Umbilical cord (tissue), 1 donor: ENCODE data around the gene TMED3. TPM values are rescaled to one million over a fixed set of nuclear protein-coding genes. Genes with fewer than 3 reads are reported as not detected.

Experiments used
- total RNA-seq: library from RNA; depleted of rRNA; stranded (reverse); fragments of >200 nt; gene quantifications from one replicate; pipeline ENCODE4 v1.2.3, GENCODE V29; 2014; ENCODE audit warnings: low replicate concordance; ENCODE audit not compliant: insufficient read depth

The TMED3 gene
- total RNA-seq, 1 donor from 2014 or later = 67.4 TPM

Other genes starting within 250 kb of the TMED3 start
- gene RASGRF1, start 220.3 kb upstream of the TMED3 start, total RNA-seq = 1.7 TPM
- gene ANKRD34C, start 28.4 kb upstream of the TMED3 start, total RNA-seq = 0.72 TPM
- gene MINAR1, start 121.2 kb downstream of the TMED3 start, total RNA-seq = 3.9 TPM